Measurements from ENCODE around the gene PDE4C.

The PDE4C gene

DNA sequence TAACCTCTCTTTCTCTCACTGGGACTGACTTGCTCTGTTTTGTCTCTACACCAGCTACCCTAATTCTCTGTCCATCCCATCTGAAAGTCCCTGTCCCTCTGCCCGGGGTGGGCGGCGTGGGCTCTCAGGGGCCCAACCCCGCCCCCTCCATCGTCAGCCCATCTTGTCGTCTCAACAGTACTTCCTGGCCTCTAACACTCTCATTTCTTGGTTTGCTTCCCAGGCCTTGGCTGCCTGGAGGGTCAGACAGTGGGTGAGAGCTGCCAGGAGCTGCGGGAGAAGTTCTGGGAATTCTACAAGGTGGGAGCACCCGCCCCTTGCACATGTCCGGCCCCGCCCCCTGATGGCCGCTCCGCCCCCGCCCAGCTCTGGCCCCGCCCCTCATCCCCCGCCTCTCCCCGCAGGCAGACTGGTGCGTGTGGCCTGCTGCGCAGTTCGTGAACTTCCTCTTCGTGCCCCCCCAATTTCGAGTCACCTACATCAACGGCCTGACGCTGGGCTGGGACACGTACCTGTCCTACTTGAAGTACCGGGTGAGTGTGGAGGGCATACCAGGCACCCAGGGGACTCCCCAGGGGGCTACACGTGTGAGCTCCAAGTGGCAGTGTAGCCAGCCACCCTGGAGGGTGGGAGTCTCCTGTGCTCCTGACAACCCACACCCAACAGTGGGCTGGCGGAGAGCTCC is 31.5 kb downstream of the PDE4C start:
- peak; percentile 44 for DNase-seq

DNA sequence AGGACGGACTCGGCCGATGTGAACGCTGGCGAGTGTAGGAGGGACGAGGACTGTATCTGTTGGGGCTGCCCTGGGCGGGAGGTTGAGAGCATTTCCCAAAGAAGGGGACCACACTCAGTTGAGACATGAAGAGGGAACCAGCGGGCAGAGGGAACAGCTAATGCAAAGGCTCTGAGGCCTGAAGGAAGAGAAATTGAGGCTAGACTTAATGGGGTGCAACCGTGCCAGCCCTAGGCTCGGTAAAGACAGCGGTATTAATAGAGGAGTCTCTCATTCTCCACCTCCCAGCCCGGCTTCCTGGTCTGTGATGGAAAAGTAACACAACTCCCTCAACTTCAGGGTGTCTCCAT is 32.1 kb downstream of the PDE4C start:
- DNase-seq = no peak

DNA sequence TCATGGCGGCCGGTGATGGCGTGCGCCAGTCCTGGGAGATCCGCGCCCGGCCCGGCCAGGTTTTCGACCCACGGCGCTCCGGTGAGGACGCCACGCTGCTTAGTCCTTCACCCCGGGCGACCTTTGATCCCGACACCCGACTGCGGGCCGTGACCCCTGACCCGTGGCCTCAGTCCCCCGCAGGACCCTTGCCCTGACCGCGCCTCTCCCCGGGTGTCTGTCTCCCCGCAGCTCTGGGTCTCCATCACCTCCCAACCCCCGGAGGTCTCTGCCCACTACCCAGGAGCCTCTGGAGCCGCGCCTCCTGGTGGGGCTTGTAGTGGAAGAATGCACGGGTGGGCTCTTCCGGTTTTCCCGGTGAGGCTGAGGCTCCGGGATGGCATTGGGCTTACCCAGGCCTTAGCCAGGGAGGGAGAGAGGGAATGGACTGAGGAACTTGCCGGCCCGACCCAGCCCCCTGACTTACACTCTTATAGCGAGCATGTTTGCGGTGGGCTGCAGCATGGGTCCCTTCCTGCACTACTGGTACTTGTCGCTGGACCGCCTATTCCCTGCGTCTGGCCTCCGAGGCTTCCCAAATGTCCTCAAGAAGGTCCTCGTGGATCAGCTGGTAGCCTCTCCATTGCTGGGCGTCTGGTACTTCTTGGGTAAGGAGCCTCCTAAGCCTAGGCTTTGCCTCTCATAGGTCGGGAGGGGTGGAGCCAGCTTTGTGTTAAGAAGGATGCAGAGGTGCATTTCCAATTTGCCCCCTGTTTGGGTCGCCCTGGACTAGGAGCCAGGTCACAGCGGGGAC is 32.7 kb downstream of the PDE4C start:
- no peak for DNase-seq

DNA sequence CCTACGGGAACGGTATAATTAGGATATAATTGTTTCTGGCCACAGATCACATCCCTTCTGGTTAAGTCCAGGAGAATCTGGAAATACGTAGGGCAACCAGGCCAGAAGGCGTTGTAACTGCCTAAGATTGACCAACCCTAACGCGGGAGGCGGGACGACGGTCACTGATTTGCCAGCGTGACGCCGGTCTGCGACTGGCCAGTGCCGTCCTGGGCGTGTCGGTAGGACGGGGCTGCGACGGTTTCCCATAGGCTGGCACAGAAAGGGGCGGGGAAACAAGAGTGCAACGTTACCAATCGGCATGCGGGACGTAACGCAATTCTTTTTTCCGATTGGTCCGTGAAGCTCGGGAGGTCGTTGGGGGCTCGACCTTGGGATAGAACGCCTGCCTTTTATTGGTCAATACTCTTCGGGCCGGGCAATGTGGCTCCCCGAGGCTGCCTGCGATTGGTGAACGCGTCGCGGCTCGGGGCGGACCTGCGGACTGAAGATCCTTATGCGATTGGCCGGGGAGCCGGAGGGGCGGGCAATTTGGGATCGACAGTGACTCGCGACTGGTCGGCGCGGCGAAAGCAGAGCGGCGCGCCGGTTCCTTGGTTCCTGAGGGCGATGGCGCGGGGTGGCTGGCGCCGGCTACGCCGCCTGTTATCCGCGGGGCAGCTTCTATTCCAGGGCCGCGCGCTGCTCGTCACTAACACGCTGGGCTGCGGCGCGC is 33.4 kb downstream of the PDE4C start, which contains the start of gene MPV17L2:
Gene MPV17L2, plus strand, starts transcription at position 546 of the 715 bp plus-strand sequence. Its CDS starts 64 bp downstream, at position 610.
- DNase-seq = peak; percentile 100

DNA sequence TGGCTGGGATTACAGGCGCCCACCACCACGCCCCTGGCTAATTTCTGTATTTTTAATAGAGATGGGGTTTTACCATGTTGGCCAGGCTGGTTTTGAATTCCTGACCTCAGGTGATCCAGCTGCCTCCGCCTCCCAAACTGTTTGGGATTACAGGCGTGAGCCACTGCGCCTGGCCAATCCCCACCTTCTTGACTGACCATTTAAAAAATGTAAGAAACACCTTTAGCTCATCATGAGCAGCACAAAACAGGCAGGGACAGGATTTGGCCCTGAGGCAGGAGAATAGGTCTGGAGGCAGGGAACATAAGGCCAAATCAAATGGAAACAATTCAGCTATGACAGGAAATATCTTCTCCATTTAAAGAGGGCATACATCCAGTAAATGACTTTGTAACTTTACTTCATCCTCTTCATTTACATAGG is 34.6 kb downstream of the PDE4C start:
- no peak for DNase-seq

DNA sequence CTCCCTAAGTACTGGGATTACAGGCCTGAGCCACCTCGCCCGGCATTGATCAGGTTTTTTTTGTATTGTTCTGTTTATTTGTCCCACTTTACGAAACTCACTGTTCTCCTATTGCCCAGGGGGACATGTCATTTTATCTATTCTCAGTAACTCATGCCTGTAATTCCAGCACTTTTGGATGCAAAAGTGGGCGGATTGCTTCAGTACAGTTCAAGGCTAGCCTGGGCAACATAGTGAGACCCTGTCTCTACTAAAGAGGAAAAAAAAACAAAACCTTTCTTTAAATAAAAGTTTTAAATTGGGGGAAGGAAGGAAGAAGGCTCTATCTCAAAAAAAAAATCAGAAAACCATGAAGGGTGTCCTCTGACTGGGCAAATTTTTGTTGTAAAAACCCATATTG is 36.0 kb downstream of the PDE4C start:
- no peak for DNase-seq

DNA sequence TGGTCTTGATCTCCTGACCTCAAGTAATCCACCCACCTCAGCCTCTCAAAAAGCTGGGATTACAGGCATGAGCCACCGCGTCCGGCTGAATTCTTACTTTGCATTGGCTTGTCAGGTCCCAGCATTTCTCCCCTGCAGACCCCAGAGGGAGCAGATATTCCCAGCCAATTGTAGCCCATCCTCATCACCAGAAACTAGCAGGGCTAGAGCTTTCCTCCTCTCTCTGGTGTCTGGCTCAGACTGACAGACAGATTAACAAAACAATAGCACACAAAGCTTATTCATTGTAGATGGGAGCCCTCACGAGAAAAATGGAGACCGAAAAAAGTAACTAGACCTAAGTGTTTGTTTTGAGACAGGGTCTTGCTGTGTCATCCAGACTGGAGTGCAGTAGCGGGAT is 40.7 kb downstream of the PDE4C start:
- DNase-seq = no peak

DNA sequence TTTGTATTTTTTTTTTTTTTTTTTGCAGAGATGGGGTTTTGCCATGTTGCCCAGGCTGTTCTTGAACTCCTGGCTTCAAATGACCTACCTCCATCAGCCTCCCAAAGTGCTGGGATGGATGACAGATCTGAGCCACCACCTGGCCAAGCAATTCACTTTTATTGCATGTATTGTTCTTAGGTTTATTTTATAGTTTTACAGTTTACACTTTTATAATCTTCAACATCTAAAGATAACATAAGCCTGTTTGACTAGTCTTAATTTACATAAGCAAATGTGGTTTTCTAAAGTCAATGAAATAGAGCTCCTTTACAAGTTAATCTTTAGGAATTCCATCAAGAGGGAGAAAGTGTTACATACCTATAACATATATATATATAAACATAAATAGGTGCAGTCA is 42.7 kb downstream of the PDE4C start:
- no peak for DNase-seq

DNA sequence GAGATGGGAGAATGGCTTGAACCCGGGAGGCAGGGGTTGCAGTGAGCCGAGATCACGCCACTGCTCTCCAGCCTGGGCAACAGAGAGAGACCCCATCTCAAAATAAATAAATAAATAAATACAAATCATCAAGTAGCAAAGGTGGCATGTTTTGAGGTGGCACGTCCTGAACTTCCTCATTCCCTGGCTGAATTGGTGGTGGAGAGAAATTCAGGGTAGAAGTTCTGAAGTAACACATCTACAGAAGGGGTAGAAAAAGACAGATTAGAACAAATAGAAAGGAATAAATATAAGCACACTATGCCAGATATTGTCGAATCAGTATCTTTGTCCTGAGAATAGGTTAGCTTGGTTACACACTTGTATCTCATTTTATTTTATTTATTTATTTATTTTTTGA is 46.3 kb downstream of the PDE4C start:
- DNase-seq = no peak

DNA sequence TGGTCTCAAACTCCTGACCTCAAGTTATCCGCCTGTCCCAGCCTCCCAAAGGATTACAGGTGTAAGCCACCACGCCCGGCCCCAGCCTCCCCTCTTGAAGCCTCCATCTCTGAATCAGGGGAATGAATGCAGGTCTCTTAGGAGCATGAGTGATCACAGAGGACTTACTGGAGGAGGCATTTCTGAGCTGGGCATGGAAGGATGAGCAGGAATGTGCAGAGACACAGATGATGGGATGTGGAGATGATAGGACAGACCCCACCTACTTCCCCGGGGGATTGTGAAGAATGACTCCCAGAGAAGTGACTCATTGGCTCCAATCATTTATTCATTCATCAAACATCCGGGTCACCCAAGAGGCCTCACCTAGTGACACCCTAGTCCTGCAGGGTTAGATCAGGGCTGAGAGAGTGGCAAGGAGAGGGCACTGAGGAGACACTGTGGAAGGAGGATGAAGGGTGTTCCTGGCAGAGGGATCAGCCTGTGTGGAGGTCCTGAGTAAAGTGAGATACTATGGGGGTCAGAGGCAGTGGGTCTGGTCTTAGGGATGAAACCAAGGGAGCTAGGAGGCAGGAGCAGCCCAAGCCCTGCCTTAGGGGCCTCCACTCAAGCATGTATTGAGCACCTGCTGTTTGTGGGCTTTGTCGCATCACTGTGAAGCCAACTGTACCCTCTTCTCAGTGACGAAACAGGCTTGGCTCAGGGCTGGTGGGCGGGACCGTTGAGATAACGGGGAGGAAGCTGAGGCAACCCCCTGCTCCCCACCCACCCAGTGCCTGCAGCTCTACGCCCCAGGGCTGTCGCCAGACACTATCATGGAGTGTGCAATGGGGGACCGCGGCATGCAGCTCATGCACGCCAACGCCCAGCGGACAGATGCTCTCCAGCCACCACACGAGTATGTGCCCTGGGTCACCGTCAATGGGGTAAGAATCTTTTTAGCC is 49.6 kb downstream of the PDE4C start:
- DNase-seq = no peak

DNA sequence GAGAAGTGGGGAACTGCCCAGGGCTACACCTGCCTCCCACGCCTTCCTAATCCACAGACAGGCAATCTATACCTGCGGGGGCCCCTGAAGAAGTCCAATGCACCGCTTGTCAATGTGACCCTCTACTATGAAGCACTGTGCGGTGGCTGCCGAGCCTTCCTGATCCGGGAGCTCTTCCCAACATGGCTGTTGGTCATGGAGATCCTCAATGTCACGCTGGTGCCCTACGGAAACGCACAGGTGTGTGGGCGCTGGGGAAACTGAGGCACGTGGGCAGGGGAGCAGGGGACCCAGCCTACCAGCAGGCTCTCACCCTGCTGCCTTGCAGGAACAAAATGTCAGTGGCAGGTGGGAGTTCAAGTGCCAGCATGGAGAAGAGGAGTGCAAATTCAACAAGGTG is 51.3 kb downstream of the PDE4C start:
- no peak for DNase-seq
